Uterus (tissue), 4 donors: ENCODE measurements around the gene ZNF512B. TPM values are rescaled to one million over a fixed set of nuclear protein-coding genes. Genes with fewer than 3 reads are reported as not detected.

Source experiments
- DNase-seq, 2 donors: peaks; one replicate each; pipeline ENCODE4 v3.0.0-alpha.2; 2019 to 2020
- H3K27ac ChIP-seq, 2 donors: fragments of 200-600 bp; sonication (generic); 1 replicate in 1 of 2; 2 replicates in 1 of 2; pipeline ENCODE4 v1.5.1; 2016 to 2018
- H3K27me3 ChIP-seq, 2 donors: fragments of 200-600 bp; sonication (generic); one replicate each; pipeline ENCODE4 v1.5.1; 2018 to 2019; ENCODE audit warnings: control low read depth in 1 of 2
- H3K36me3 ChIP-seq, 2 donors: fragments of 200-600 bp; sonication (generic); one replicate each; pipeline ENCODE4 v1.5.1; 2019; ENCODE audit warnings: control low read depth in 1 of 2
- H3K4me1 ChIP-seq, 2 donors: fragments of 200-600 bp; sonication (generic); one replicate each; pipeline ENCODE4 v1.5.1; 2018 to 2019; ENCODE audit warnings: control low read depth in 1 of 2
- H3K4me3 ChIP-seq, 2 donors: fragments of 200-600 bp; sonication (generic); 1 replicate in 1 of 2; 2 replicates in 1 of 2; pipeline ENCODE4 v1.5.1; 2018 to 2019; ENCODE audit warnings: mild to moderate bottlenecking in 1 of 2
- H3K9me3 ChIP-seq, 2 donors: fragments of 200-600 bp; sonication (generic); one replicate each; pipeline ENCODE4 v1.5.1; 2019; ENCODE audit warnings: control low read depth in 1 of 2
- CTCF ChIP-seq, 4 experiments: fragments of 200-600 bp in 2 of 4; fragments of 450-650 bp in 2 of 4; sonication (generic) in 2 of 4; IDR thresholded peaks; one replicate each; pipeline ENCODE4 v1.5.1; 2016 to 2019; ENCODE audit warnings: antibody characterized with exemption in 4 of 4, mild to moderate bottlenecking in 2 of 4, moderate library complexity in 1 of 4
- POLR2A ChIP-seq, 2 donors: fragments of 450-650 bp; IDR thresholded peaks; one replicate each; pipeline ENCODE4 v1.6.1; 2016; ENCODE audit warnings: antibody characterized with exemption in 2 of 2, mild to moderate bottlenecking in 1 of 2, moderate library complexity in 1 of 2
- intact Hi-C: fragments of 100-400 bp; cut with DNase I; formaldehyde crosslinking; loops from one replicate; pipeline ENCODE4 v1.15.1; 2023; ENCODE audit warnings: low total_unique reads
- total RNA-seq, 4 donors: library from RNA; depleted of rRNA in 3 of 4; stranded (reverse); fragments of >200 nt in 3 of 4; gene quantifications; one replicate each; pipeline versions ENCODE4 v1.1.0 to v1.2.4, GENCODE V29; 2014 to 2023
- donor health status: DM: yes; HTN: yes; CAD: no.

Gene ZNF512B
- total RNA-seq, 4 donors from 2014 or later, result 4.7 to 23.3 (median 17.4) TPM

- no peaks in the 10 kb centered on the region for H3K36me3 ChIP-seq
- H3K27me3 ChIP-seq, result no peaks in the 10 kb centered on the region
- intact Hi-C loops, result no loop called here
- DNase-seq, result peak in 1 of 2 donors; percentile 57
- H3K4me3 ChIP-seq, result no peak overlapping the region
- TF ChIP-seq CTCF (IDR thresholded peaks at IDR 0.05), result no peak
- no peak for TF ChIP-seq POLR2A (IDR thresholded peaks at IDR 0.05)
- peak overlapping the region; percentile 52 to 65 for H3K27ac ChIP-seq
- H3K4me1 ChIP-seq, result peaks cover 8 to 9% of the 10 kb centered on the region in 2 donors
- H3K9me3 ChIP-seq, result no peaks in the 10 kb centered on the region
Observed at GRCh38 chr20:63957690-63958441, 11.9 kb downstream of the ZNF512B start.

DNA sequence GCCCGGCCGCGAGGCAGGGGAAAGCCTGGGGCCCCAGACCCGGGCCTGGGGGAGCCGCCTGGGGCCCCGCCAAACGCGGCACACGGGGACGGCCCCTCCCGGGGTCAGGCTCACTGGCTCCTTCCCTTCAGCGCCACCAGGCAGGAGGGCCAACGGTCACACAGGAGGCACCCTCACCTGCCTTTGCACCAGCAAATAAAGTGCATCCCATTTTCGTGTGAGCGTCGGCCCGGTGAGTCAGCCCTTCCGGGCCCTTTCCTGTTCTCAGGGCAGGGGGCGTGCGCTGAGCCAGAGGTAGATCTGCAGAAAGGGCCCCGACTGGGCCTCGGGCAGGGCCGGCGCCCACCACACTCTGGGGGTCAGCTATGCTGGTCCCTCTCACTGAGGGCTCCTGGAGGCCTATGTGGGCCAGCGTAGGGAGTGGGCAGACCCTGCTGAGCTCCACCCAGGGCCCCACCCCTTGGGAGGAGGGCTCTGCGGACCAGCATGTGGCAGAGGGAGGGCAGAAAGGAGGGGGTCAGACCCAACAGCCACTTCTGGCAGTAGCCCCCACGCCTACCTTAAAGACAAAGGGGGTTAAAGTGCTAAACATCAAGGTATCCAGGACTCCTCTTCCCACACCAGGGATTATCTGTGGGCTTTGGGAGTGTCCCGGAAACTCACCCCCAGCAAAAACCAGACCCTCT is 12.6 kb downstream of the ZNF512B start:
- Histone ChIP-seq H3K36me3 (no peaks in the 10 kb centered on the region), H3K9me3 (no peaks in the 10 kb centered on the region), H3K27ac (peak overlapping the region; percentile 52 to 65), H3K27me3 (no peaks in the 10 kb centered on the region), H3K4me3 (peak overlapping the region; percentile 44 to 72), H3K4me1 (peaks cover 9 to 13% of the 10 kb centered on the region in 2 donors)
- TF ChIP-seq CTCF (IDR thresholded peaks at IDR 0.05) (peak in 1 of 4 experiments; percentile 28), POLR2A (IDR thresholded peaks at IDR 0.05) (peak in 1 of 2 donors; percentile 50)
- intact Hi-C loops, result no loop called here
- peak; percentile 64 to 73 for DNase-seq

GRCh38 chr20:63956664-63957003 is 13.1 kb downstream of the ZNF512B start:
- Histone ChIP-seq H3K27ac (peak overlapping the region; percentile 52 to 65), H3K36me3 (no peaks in the 10 kb centered on the region), H3K27me3 (no peaks in the 10 kb centered on the region), H3K9me3 (no peaks in the 10 kb centered on the region), H3K4me3 (peak overlapping the region; percentile 44 to 72), H3K4me1 (peaks cover 9 to 18% of the 10 kb centered on the region in 2 donors)
- TF ChIP-seq CTCF (IDR thresholded peaks at IDR 0.05), result no peak
- no peak for TF ChIP-seq POLR2A (IDR thresholded peaks at IDR 0.05)
- intact Hi-C loops, result no loop called here
- no peak for DNase-seq

GRCh38 chr20:63955827-63956663 is 13.7 kb downstream of the ZNF512B start, which contains the start of gene UCKL1:
Gene UCKL1 (minus strand): TSS chr20:63956416. CDS start chr20:63956372, 44 bp downstream.
- Histone ChIP-seq H3K27me3 (no peaks in the 10 kb centered on the region), H3K36me3 (no peaks in the 10 kb centered on the region), H3K4me3 (peak within 1 kb of the TSS; percentile 72 to 98), H3K4me1 (peaks cover 9 to 22% of the 10 kb centered on the region in 2 donors), H3K27ac (peak within 1 kb of the TSS; percentile 85 to 91), H3K9me3 (no peaks in the 10 kb centered on the region)
- DNase-seq, result peak; percentile 90 to 93
- intact Hi-C loops, result no loop called here
- TF ChIP-seq CTCF (IDR thresholded peaks at IDR 0.05), result peak in 3 of 4 experiments; percentile 1 to 28 (median 14)
- peak; percentile 76 to 83 for TF ChIP-seq POLR2A (IDR thresholded peaks at IDR 0.05)
